CD4-positive, alpha-beta T cell (primary cell): ENCODE data around the gene TNFSF12. TPM values are rescaled to one million over a fixed set of nuclear protein-coding genes. Genes with fewer than 3 reads are reported as not detected.
A peak's percentile ranks its signal among the peaks of the same experiment; 100 is the strongest.

ENCODE experiments used
- ATAC-seq: fragments of 200-7000 bp; cut with Tn5 transposase; one replicate; pipeline ENCODE4 v1.10.0; 2022; ENCODE audit warnings: mild to moderate bottlenecking; ENCODE audit not compliant: poor library complexity
- CTCF ChIA-PET: fragments of 350-600 bp; sonication (Branson Sonifier 250); formaldehyde crosslinking; loops from one replicate; lab custom pipeline; 2021; ENCODE audit warnings: antibody characterized with exemption, inconsistent platforms; lab: Charles Lee
- POLR2A ChIA-PET: fragments of 350-600 bp; sonication (Branson Sonifier 250); formaldehyde crosslinking; loops from one replicate; lab custom pipeline; 2021; ENCODE audit warnings: antibody characterized with exemption, inconsistent platforms; lab: Charles Lee
- DNase-seq, 14 experiments: peaks; one replicate each; pipeline ENCODE4 v3.0.0-alpha.2; 2013 to 2020; ENCODE audit warnings: mixed read lengths in 2 of 14
- H3K27ac ChIP-seq, 2 donors: one replicate each; pipeline versions ENCODE4 v1.5.1 to v1.7.0; 2013; ENCODE audit warnings: low read length in 2 of 2, low read depth in 1 of 2, mild to moderate bottlenecking in 1 of 2
- H3K27me3 ChIP-seq, 2 experiments: 1 replicate in 1 of 2; 2 replicates in 1 of 2; pipeline versions ENCODE4 v1.6.1 to v1.7.0; 2013; ENCODE audit warnings: low read length in 2 of 2, control low read depth in 1 of 2, mild to moderate bottlenecking in 1 of 2, moderate library complexity in 1 of 2; ENCODE audit not compliant: insufficient read depth in 2 of 2, control insufficient read depth in 1 of 2
- H3K36me3 ChIP-seq: one replicate; pipeline ENCODE4 v1.6.1; 2013; ENCODE audit warnings: low read length, control low read depth; ENCODE audit not compliant: insufficient read depth
- H3K4me1 ChIP-seq: one replicate; pipeline ENCODE4 v1.6.1; 2013; ENCODE audit warnings: low read length, control low read depth; ENCODE audit not compliant: insufficient read depth
- H3K4me3 ChIP-seq: one replicate; pipeline ENCODE4 v1.5.1; 2013; ENCODE audit warnings: mild to moderate bottlenecking, low read length, moderate library complexity
- H3K9me3 ChIP-seq, 2 experiments: 1 replicate in 1 of 2; 2 replicates in 1 of 2; pipeline versions ENCODE4 v1.6.1 to v1.7.0; 2013; ENCODE audit warnings: low read length in 2 of 2, mild to moderate bottlenecking in 2 of 2, control low read depth in 1 of 2, moderate library complexity in 1 of 2; ENCODE audit not compliant: control insufficient read depth in 1 of 2, insufficient read depth in 1 of 2
- H3K27ac Mint-ChIP-seq: one replicate; pipeline ENCODE4 v1.8.0; 2020; ENCODE audit warnings: mixed read lengths
- H3K27me3 Mint-ChIP-seq: one replicate; pipeline ENCODE4 v1.8.0; 2021; ENCODE audit warnings: mixed read lengths
- H3K36me3 Mint-ChIP-seq: one replicate; pipeline ENCODE4 v1.8.0; 2021; ENCODE audit warnings: low read depth, mixed read lengths
- H3K4me1 Mint-ChIP-seq: one replicate; pipeline ENCODE4 v1.8.0; 2021; ENCODE audit warnings: low read depth, mixed read lengths
- H3K4me3 Mint-ChIP-seq: one replicate; pipeline ENCODE4 v1.8.0; 2020; ENCODE audit warnings: mild to moderate bottlenecking, mixed read lengths
- H3K9me3 Mint-ChIP-seq: one replicate; pipeline ENCODE4 v1.8.0; 2020; ENCODE audit warnings: mixed read lengths
- CTCF ChIP-seq: fragments of 200-600 bp; IDR thresholded peaks from one replicate; pipeline ENCODE4 v1.8.0; 2022; ENCODE audit warnings: antibody characterized with exemption, mild to moderate bottlenecking
- intact Hi-C, 2 experiments: fragments of 100-400 bp; cut with DNase I in 1 of 2; cut with micrococcal nuclease in 1 of 2; formaldehyde crosslinking; loops; one replicate each; pipeline versions ENCODE4 v1.15.1 to v1.9.0; 2023 to 2025; cut with DNase I, micrococcal nuclease
- total RNA-seq, 174 experiments: library from RNA in 2 of 174; stranded (reverse) in 2 of 174; gene quantifications; one replicate each; pipeline ENCODE4 v1.2.3 and lab custom pipeline; 2021 to 2026

The TNFSF12 gene
- total RNA-seq, 2 experiments from 2014 or later = 17.0 to 19.1 TPM

- H3K36me3 ChIP-seq = peaks cover 29% of the 10 kb centered on the region
- no peak for TF ChIP-seq CTCF
- DNase-seq (peak in 12 of 14 experiments; percentile 30 to 76 (median 49)), ATAC-seq (peak; percentile 20)
- Mint-ChIP-seq H3K9me3 (no peaks in the 10 kb centered on the region), H3K36me3 (peaks cover 41% of the 10 kb centered on the region), H3K27me3 (no peaks in the 10 kb centered on the region), H3K4me3 (peak overlapping the region; percentile 95), H3K27ac (peak overlapping the region; percentile 93), H3K4me1 (peaks cover 44% of the 10 kb centered on the region)
- no peaks in the 10 kb centered on the region for H3K27me3 ChIP-seq
- peaks cover 70% of the 10 kb centered on the region for H3K4me1 ChIP-seq
- CTCF ChIA-PET = interaction anchor here (0.7 to 2.9 kb wide), 30 partner anchors 8 to 323 kb away, joined by 3 to 48 read pairs (median 6); partner anchors contain the start of genes ACAP1, CD68, FXR2 and MPDU1
- intact Hi-C loops = loop anchor here (1.0 to 5.0 kb wide), 8 partner anchors 12 to 308 kb away; partner anchors contain the start of genes CTDNEP1 (in 1 of the 2), ELP5 (in 1 of the 2), POLR2A (in 1 of the 2) and TMEM102 (in 1 of the 2)
- peak overlapping the region; percentile 88 to 96 for H3K27ac ChIP-seq
- H3K9me3 ChIP-seq = no peaks in the 10 kb centered on the region
- POLR2A ChIA-PET = interaction anchor here (0.6 to 4.8 kb wide), 31 partner anchors 8 to 326 kb away, joined by 3 to 51 read pairs (median 5); partner anchors contain the start of genes ACAP1, DVL2, FXR2 and MPDU1
- H3K4me3 ChIP-seq = peak overlapping the region; percentile 91
Measured at GRCh38 chr17:7560172-7561027, 11.5 kb downstream of the TNFSF12 start.

- CTCF ChIA-PET = interaction anchor here (0.7 to 2.9 kb wide), 30 partner anchors 9 to 322 kb away, joined by 3 to 48 read pairs (median 6); partner anchors contain the start of genes ACAP1, CD68, FXR2 and MPDU1
- peaks cover 40% of the 10 kb centered on the region for H3K4me1 Mint-ChIP-seq
- peak overlapping the region; percentile 93 for H3K27ac Mint-ChIP-seq
- H3K27ac ChIP-seq = peak overlapping the region; percentile 88 to 96
- POLR2A ChIA-PET = interaction anchor here (0.6 to 4.8 kb wide), 31 partner anchors 8 to 327 kb away, joined by 3 to 51 read pairs (median 5); partner anchors contain the start of genes ACAP1, DVL2, FXR2 and MPDU1
- peak overlapping the region; percentile 91 for H3K4me3 ChIP-seq
- peak; percentile 89 for TF ChIP-seq CTCF
- H3K4me1 ChIP-seq = peaks cover 66% of the 10 kb centered on the region
- no peaks in the 10 kb centered on the region for H3K9me3 Mint-ChIP-seq
- no peaks in the 10 kb centered on the region for H3K27me3 ChIP-seq
- intact Hi-C loops = loop anchor here (1.0 to 5.0 kb wide), 7 partner anchors 11 to 309 kb away; partner anchors contain the start of genes CTDNEP1 (in 1 of the 2), ELP5 (in 1 of the 2), POLR2A (in 1 of the 2) and TMEM102 (in 1 of the 2)
- DNase-seq (peak; percentile 62 to 89 (median 77)), ATAC-seq (peak; percentile 62)
- H3K9me3 ChIP-seq = no peaks in the 10 kb centered on the region
- H3K27me3 Mint-ChIP-seq = no peaks in the 10 kb centered on the region
- peak overlapping the region; percentile 95 for H3K4me3 Mint-ChIP-seq
- H3K36me3 Mint-ChIP-seq = peaks cover 46% of the 10 kb centered on the region
- H3K36me3 ChIP-seq = peaks cover 35% of the 10 kb centered on the region
Measured at GRCh38 chr17:7561028-7561575, 12.2 kb downstream of the TNFSF12 start.
